AG04450 (cell line): ENCODE data around the gene ENTREP1. TPM values are rescaled to one million over a fixed set of nuclear protein-coding genes. Genes with fewer than 3 reads are reported as not detected.
A peak's percentile ranks its signal among the peaks of the same experiment; 100 is the strongest.

Source experiments
- CTCF ChIA-PET: fragments of 300-600, 350-600 bp; formaldehyde crosslinking; extraction: SDS; loops from one replicate; lab custom pipeline; 2022; ENCODE audit warnings: antibody characterized with exemption, inconsistent platforms; lab: Charles Lee
- POLR2A ChIA-PET: fragments of 350-600 bp; formaldehyde crosslinking; extraction: SDS; loops from one replicate; lab custom pipeline; 2021; ENCODE audit warnings: antibody characterized with exemption, inconsistent platforms; lab: Yijun Ruan, JAX
- DNase-seq: peaks from one replicate; pipeline ENCODE4 v3.0.0-alpha.2; 2011; ENCODE audit warnings: low read depth, low spot score
- H3K27ac ChIP-seq: one replicate; pipeline ENCODE4 v1.5.1; 2012; ENCODE audit warnings: low read depth, low read length, control low read depth
- H3K27me3 ChIP-seq: one replicate; pipeline ENCODE4 v1.6.0; 2012; ENCODE audit warnings: low read length; ENCODE audit not compliant: control insufficient read depth, insufficient read depth
- H3K4me3 ChIP-seq: 2 replicates; pipeline ENCODE4 v1.5.1; 2011; ENCODE audit warnings: mild to moderate bottlenecking, low read depth, low read length, control low read depth
- H3K9me3 ChIP-seq: 2 replicates; pipeline ENCODE4 v1.5.1; 2012; ENCODE audit warnings: low read length; ENCODE audit not compliant: control insufficient read depth, insufficient read depth
- polyA plus RNA-seq: library from polyadenylated mRNA; depleted of rRNA; stranded (reverse); fragments of >200 nt; gene quantifications from 2 replicates; pipeline ENCODE4 v1.2.3, GENCODE V29; 2011
- TF ChIP-seq, protein P1 (sequence below): IDR thresholded peaks from 2 replicates; pipeline ENCODE4 v1.5.1; 2011; ENCODE audit warnings: low read depth, low read length, control low read depth, inconsistent platforms

Gene ENTREP1
- polyA plus RNA-seq, 1 experiment: not detected

- no peak overlapping the region for H3K4me3 ChIP-seq
- no peak overlapping the region for H3K27ac ChIP-seq
- DNase-seq: peak; percentile 75
- no peaks in the 10 kb centered on the region for H3K9me3 ChIP-seq
- POLR2A ChIA-PET: no interaction called here
- H3K27me3 ChIP-seq: no peaks in the 10 kb centered on the region
- CTCF ChIA-PET: no interaction called here
- TF ChIP-seq, protein P1, sequence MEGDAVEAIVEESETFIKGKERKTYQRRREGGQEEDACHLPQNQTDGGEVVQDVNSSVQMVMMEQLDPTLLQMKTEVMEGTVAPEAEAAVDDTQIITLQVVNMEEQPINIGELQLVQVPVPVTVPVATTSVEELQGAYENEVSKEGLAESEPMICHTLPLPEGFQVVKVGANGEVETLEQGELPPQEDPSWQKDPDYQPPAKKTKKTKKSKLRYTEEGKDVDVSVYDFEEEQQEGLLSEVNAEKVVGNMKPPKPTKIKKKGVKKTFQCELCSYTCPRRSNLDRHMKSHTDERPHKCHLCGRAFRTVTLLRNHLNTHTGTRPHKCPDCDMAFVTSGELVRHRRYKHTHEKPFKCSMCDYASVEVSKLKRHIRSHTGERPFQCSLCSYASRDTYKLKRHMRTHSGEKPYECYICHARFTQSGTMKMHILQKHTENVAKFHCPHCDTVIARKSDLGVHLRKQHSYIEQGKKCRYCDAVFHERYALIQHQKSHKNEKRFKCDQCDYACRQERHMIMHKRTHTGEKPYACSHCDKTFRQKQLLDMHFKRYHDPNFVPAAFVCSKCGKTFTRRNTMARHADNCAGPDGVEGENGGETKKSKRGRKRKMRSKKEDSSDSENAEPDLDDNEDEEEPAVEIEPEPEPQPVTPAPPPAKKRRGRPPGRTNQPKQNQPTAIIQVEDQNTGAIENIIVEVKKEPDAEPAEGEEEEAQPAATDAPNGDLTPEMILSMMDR: no peak
These were observed 51.6 kb downstream of the ENTREP1 start for GRCh38 chr9:69376651-69377050.

DNA sequence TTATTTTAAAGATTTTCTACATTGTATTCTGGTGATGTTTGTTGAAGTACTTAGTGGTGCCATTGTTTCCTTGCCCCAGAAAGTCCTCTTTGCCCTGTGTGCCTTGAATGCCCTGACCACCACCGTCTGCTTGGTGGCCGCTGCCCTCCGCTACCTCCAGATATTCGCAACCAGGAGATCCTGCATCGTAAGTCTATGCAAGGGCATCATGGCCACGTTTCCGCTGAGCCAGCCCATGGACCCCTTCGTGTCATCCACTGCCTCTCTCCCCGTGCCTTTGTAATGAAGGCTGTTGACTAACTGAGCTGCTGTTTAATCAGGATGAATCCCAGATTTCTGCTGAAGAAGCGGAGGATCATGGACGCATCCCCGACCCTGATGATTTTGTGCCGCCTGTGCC lies 52.3 kb downstream of the ENTREP1 start:
- no peak for DNase-seq
- no peaks in the 10 kb centered on the region for H3K9me3 ChIP-seq
- TF ChIP-seq, protein P1: no peak
- H3K27ac ChIP-seq: no peak overlapping the region
- CTCF ChIA-PET: no interaction called here
- H3K27me3 ChIP-seq: peaks cover 3% of the 10 kb centered on the region
- no peak overlapping the region for H3K4me3 ChIP-seq
- POLR2A ChIA-PET: no interaction called here

DNA sequence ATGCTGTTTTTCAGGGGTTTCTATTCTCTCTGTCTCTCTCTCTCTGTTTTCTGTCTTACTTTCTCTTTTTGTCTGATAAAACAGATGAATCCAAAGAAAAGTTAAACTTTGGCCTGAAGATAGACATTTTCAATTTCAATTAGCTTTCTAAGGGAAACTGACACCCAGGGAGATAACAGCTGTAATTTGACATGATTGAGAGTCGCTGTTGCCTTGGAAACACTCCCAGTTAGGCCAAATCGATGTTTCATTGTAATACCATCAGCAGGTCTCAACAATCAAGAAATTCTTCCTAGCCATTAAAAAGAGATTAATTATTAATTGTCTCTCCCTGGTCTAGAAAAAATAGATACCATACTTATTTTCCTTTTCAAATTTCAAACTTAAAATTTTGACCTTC lies 53.0 kb downstream of the ENTREP1 start:
- ChIA-PET CTCF (no interaction called here), POLR2A (no interaction called here)
- H3K27me3 ChIP-seq: peaks cover 4% of the 10 kb centered on the region
- no peak overlapping the region for H3K27ac ChIP-seq
- H3K4me3 ChIP-seq: no peak overlapping the region
- no peaks in the 10 kb centered on the region for H3K9me3 ChIP-seq
- TF ChIP-seq, protein P1: no peak
- DNase-seq: no peak

DNA sequence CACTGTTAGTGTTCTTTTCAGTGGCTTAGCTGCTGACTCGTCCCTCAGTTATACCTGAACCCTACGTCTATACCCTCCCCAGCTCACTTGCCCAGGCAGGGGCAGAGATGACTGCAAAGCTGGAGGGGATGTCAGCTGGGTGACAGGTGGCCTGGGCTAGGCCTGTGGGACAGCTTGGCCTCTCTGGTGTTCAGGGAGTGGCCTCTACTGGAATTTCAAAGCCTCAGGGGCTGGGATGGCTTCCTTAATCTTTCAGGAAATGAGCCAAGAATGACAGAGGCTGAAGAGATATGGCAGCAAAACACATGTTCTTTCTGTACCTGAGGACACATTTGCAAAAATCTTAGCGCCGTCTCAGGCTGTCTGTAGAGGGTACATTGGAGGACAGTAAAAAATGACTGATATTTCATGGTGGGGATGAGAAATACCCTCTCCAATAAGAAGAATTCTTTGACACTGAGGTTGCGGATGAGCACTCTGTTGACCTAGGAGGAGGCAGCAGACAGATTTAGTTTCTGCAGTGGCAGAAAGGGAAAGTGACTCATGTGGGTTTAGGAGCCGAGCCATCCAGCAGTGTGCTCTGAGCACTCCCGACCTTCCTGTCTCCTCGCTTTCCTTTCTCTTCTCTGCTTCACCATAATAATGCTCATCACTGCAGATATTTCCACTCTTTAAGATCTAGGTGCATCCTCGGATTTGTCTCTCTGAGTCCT lies 54.4 kb downstream of the ENTREP1 start:
- TF ChIP-seq, protein P1: no peak
- no peaks in the 10 kb centered on the region for H3K9me3 ChIP-seq
- DNase-seq: no peak
- ChIA-PET CTCF (interaction anchor here (1.2 kb wide), 1 partner anchor 42 kb away, joined by 4 read pairs; no protein-coding TSS in a partner anchor), POLR2A (no interaction called here)
- H3K27me3 ChIP-seq: peaks cover 4% of the 10 kb centered on the region
- no peak overlapping the region for H3K27ac ChIP-seq
- no peak overlapping the region for H3K4me3 ChIP-seq

GRCh38 chr9:69380301-69380700 lies 55.3 kb downstream of the ENTREP1 start:
- Histone ChIP-seq H3K9me3 (no peaks in the 10 kb centered on the region), H3K27ac (no peak overlapping the region), H3K27me3 (peaks cover 6% of the 10 kb centered on the region), H3K4me3 (no peak overlapping the region)
- no peak for DNase-seq
- POLR2A ChIA-PET: no interaction called here
- CTCF ChIA-PET: no interaction called here
- TF ChIP-seq, protein P1: no peak
